GM18873 (cell line): ENCODE data around the gene CTNNA3.

Experiments used
- ATAC-seq: cut with Tn5 transposase; IDR thresholded peaks from one replicate; pipeline ENCODE4 v1.9.1; 2021; ENCODE audit warnings: mild to moderate bottlenecking, moderate library complexity, moderate number of reproducible peaks; ENCODE audit not compliant: unreplicated experiment, low FRiP score

CTNNA3 gene

GRCh38 chr10:66294538-66294937 lies 1401.5 kb downstream of the CTNNA3 start:
- ATAC-seq, result no peak

- ATAC-seq, result no peak
Observed at GRCh38 chr10:66292922-66293321, 1403.1 kb downstream of the CTNNA3 start.

GRCh38 chr10:66292456-66292855 lies 1403.5 kb downstream of the CTNNA3 start:
- ATAC-seq, result no peak

- ATAC-seq, result no peak
Observed at GRCh38 chr10:66291133-66291532, 1404.9 kb downstream of the CTNNA3 start.

GRCh38 chr10:66284621-66285020 lies 1411.4 kb downstream of the CTNNA3 start:
- no peak for ATAC-seq

GRCh38 chr10:66283874-66284464 lies 1412.0 kb downstream of the CTNNA3 start:
- ATAC-seq, result no peak

- ATAC-seq, result no peak
Observed at GRCh38 chr10:66283064-66283463, 1412.9 kb downstream of the CTNNA3 start.

- no peak for ATAC-seq
Observed at GRCh38 chr10:66281327-66281726, 1414.7 kb downstream of the CTNNA3 start.

GRCh38 chr10:66277481-66277880 lies 1418.5 kb downstream of the CTNNA3 start:
- ATAC-seq, result no peak

- no peak for ATAC-seq
Observed at GRCh38 chr10:66273966-66274519, 1422.0 kb downstream of the CTNNA3 start.

- ATAC-seq, result no peak
Observed at GRCh38 chr10:66265398-66265797, 1430.6 kb downstream of the CTNNA3 start.

- no peak for ATAC-seq
Observed at GRCh38 chr10:66259836-66260235, 1436.2 kb downstream of the CTNNA3 start.

GRCh38 chr10:66258693-66259092 lies 1437.3 kb downstream of the CTNNA3 start:
- ATAC-seq, result no peak

GRCh38 chr10:66257801-66258200 lies 1438.2 kb downstream of the CTNNA3 start:
- ATAC-seq, result no peak

GRCh38 chr10:66252986-66253385 lies 1443.0 kb downstream of the CTNNA3 start:
- ATAC-seq, result no peak

- no peak for ATAC-seq
Observed at GRCh38 chr10:66246177-66246576, 1449.8 kb downstream of the CTNNA3 start.

- ATAC-seq, result no peak
Observed at GRCh38 chr10:66244953-66245352, 1451.0 kb downstream of the CTNNA3 start.

- ATAC-seq, result no peak
Observed at GRCh38 chr10:66242885-66243284, 1453.1 kb downstream of the CTNNA3 start.

- no peak for ATAC-seq
Observed at GRCh38 chr10:66239062-66239461, 1456.9 kb downstream of the CTNNA3 start.

- ATAC-seq, result no peak
Observed at GRCh38 chr10:66238343-66238742, 1457.7 kb downstream of the CTNNA3 start.

GRCh38 chr10:66234872-66235271 lies 1461.1 kb downstream of the CTNNA3 start:
- ATAC-seq, result no peak

- no peak for ATAC-seq
Observed at GRCh38 chr10:66228887-66229286, 1467.1 kb downstream of the CTNNA3 start.

GRCh38 chr10:66223656-66224055 lies 1472.3 kb downstream of the CTNNA3 start:
- no peak for ATAC-seq
